ENCODE results near the gene RAB37.

RAB37 gene

DNA sequence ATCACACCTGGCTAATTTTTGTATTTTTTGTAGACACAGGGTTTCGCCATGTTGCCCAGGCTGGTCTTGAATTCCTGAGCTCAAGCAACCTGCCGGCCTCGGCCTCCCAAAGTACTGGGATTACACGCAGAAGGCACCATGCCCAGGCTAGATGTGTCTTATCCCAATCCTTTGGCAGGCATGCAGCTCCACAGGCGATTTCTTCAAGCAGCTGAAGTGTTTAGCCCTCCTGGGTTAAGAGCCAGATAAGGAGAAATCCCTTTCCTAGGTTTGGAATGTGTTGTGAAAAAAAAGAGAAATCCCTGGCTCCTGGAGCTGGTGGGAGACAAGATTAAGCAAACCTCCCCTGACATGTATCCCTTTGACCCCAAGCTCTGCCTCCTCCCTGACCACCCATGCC, 9.3 kb downstream of the RAB37 start:
- no peak for DNase-seq

DNA sequence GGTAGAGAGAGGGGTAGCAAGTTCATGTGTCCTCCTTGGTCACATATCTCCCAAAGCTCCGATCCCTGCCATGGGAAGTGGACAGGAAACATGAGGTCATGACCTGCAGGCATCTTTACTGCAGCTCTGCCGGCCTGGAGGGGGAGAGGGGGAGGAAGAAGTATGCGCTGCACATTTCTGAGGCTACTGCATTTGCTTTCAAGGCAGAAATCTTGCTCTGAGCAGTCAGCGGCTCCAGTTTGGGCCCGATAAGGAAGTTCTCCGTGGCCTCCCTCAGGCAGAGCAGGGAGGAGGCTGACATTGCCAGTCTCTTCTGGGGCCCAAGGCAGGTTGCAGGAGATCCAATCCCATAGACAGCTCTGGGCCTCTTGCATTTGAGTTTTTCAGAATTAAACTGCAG, 9.9 kb downstream of the RAB37 start:
- DNase-seq: no peak

DNA sequence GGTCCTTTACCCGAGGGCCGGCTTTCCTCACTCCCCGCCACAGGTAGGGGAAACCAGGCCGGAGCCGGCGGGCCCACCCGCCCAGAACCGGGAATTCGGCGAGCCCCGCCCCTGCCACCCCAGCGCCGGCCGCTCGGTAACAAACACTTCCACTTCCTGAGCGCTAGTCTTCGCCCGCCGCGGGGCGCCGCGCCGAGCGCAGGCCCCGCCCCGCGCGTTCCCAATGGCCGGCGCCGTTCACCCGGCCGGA, 11.1 kb downstream of the RAB37 start:
- no peak for DNase-seq

DNA sequence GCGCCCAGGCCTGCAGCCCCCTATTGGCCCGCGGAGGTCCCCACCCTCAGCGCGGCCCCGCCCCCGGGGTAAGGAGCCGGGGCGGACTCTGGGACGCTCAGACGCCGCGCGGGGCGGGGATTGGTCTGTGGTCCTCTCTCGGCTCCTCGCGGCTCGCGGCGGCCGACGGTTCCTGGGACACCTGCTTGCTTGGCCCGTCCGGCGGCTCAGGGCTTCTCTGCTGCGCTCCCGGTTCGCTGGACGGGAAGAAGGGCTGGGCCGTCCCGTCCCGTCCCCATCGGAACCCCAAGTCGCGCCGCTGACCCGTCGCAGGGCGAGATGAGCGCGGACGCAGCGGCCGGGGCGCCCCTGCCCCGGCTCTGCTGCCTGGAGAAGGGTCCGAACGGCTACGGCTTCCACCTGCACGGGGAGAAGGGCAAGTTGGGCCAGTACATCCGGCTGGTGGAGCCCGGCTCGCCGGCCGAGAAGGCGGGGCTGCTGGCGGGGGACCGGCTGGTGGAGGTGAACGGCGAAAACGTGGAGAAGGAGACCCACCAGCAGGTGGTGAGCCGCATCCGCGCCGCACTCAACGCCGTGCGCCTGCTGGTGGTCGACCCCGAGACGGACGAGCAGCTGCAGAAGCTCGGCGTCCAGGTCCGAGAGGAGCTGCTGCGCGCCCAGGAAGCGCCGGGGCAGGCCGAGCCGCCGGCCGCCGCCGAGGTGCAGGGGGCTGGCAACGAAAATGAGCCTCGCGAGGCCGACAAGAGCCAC, 11.6 kb downstream of the RAB37 start, which contains the start of gene NHERF1:
Gene NHERF1 (plus strand): TSS at position 100 of the 750 bp plus-strand sequence. CDS start 219 bp downstream, at position 319.
- DNase-seq: peak; percentile 84 to 94 (median 89)

DNA sequence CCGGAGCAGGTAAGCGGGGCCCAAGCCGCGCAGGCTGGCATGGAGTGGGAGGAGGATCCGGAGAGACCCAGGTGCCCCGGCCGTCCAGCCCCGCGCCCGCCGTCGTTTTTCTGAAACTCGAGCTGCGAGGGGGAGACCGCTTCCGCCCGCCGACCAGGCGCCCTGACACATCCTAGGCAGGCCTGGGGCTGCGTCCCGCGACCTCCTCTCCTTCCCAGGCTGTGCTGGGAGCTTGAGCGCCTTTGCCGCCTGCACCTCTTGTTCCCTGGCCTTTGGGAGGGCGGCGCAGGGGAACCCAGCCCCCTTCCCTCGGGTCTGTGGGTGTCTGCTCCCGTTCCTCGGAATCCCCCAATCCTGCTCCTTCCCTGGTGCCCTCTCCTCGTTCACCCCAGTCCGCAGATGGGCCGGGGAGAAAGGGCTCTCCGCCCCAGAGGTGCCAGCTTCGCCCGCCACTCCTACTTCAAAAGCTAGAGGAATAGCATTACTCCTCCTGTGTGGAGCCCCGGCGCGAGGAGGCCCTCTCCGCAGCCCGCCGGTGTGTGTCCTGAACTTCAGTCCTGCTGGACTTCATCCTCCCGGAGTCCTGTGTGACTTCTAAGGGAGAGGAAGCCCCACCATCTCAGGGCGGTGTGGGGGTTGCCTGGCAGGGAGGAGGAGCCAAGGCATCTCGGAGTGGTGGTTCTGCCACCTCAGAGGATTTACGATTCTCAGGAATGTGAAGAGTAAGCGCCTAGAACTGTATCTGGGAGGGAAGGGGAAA, 12.4 kb downstream of the RAB37 start:
- DNase-seq: peak in 2 of 5 donors; percentile 42 to 57

DNA sequence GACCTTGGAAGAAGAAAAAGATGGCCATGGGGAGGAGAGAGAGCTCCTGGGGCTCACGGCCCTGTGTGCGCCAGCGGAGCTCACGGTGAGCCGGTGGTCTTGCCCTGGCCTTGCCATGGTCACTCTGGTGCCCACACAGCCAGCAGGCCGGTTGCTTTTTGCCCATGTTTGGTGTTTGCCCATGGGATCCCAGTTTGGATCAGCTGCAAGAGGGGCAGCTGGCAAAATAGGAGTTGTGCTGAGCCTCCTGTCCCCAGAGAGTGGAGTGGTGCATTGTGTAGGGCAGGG, 12.9 kb downstream of the RAB37 start:
- DNase-seq: no peak

DNA sequence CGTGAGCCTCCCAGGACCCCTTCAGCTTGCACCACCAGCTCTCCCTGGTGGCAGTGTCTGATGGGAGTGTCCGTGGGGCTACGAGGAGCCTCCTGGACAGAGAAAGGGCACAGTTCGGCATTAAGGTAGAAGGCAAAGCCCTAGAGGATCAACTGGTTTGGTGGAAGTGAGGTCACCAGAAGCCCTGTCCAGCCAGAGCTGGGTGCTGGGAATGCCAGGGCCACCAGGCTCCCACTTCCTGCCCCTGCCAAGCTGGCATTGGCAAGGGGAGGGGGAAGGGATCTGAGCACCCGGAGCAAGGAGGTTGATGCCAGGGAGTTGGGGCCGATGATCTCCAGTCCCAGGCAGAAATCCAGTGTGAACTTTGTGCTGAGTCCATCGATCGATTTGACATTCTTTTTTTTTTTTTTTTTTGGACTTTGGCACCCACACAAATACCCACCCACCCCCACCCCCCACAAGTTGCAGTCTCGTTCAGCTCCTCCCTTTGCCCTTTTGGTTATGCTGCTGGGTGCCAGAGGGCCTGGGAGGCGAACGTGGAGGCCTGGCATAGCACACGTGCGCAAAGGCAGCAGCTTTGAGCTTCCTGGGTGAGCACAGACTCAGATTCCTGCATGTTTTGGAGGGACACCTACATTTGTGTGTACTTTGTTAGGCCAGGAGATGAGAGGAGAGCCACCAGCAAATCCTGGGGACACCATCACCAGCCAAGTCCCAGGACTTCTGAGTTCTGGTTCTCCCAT, 13.4 kb downstream of the RAB37 start:
- no peak for DNase-seq

DNA sequence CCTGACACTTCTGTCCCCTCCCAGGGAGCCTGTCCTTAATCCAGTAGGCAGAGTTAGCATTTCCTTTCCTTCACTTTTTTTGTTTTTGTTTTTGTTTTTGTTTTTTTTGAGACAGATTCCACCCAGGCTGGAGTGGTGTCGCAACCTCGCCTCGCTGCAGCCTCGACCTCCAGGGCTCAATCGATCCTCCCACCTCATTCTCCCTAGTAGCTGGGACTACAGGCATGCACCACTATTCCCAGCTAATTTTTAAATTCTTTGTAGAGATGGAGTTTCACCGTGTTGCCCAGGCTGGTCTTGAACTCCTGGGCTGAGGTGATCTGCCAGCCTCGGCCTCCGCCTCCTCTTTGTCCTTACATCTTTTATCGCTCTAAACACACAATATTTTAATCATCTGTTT, 15.4 kb downstream of the RAB37 start:
- DNase-seq: no peak

DNA sequence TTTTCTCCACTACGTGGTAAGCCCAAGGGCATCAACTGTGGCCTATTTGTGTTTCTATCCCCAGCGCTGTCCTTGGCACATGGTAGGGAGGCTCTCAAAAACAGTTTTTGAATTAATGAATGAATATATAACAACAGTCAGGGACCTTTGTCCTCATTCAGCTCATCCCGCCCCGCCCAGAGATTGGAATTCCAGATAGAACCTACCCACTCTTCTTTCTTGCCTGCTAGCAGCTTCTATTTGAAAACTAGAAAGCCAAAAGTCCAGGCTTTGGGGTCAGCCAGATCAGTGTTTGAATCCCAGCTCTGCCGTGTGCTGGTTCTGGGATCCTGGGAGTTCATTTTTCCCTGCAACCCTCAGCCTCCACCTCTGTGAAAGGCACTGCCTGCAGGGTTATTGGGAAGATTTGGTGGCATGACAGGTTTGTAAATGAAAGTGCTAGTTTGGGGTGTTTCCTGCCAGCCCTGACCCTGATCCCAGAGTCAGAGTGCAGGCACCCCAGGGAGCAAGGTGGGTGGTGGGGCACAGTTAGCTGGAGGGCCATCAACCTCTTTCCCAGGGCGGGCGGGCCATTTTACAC, 15.9 kb downstream of the RAB37 start:
- no peak for DNase-seq

DNA sequence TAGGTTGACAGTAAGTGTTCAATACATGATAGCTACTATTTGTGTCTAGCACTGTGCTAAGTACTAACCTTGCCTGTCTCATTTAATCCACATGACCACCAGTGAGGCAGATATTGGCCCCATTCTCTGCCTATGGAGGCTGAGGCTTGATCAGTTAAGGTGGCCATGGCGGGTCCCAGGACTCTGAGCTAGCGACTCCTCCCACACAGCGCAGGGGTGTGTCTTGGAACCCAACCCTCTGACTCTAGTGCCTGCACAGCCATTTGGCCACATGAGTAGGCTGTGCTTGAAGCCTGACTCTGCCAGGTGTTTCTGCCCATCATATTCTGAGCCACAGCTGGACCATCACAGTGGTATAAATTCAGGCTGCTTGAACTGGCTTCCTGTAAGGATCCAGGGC, 17.8 kb downstream of the RAB37 start:
- DNase-seq: no peak

DNA sequence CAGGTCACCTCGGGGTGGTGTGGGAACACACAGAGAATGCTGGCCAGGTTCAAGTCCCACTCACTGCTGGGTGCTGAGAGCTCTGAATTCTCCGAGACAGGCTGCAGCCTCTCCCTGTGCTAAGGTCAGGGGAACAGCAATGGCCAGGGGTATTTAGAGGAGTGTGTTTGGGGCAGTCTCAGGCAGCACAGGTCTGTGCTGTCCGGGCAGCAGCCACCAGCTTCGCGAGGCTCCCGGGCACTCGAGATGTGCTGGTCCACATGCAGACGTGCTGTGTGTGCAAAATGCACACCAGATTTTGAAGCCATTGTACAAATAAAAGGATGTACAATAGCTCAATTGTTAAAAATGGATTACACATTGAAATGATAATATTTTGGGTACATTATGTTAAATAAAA, 18.5 kb downstream of the RAB37 start:
- DNase-seq: no peak

DNA sequence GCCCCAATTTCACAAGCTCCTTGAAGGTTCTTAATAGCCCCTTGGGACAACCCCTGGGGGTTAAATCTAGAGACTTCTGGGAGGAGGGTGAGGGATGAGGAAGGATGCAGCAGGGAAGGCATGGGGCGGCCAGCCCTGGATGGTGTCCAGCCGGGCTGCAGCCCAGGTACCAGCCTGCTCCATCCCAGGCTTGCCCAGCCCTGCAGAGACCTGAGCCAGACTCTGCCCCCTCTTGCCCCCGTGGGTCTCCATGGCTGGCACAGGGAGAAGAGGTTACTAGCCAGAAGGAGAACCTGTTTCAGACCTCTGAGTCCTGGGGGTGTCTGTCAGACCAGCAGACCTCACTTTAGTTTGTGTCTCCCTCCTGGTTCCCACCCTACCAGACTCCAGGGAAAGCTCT, 19.8 kb downstream of the RAB37 start:
- no peak for DNase-seq

DNA sequence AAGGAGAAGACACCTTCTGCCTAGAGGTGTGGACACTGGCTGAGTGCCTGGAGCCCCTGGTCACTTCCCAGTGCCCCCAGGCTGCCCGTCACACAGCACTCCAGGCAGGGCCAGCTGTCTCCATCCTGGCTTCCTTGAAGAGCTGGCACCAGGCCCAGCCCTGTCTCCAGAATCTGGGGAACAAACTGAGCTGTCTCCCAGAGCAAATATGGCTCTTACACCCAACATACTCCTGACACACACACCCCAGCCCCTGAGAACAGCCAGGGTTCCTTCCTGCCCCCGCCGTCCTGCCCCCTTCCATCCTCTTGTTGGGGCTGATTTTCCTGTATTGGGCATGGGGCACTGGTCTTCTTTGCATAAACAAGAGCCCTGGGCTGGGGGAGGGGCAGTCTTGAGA, 20.4 kb downstream of the RAB37 start:
- DNase-seq: no peak

DNA sequence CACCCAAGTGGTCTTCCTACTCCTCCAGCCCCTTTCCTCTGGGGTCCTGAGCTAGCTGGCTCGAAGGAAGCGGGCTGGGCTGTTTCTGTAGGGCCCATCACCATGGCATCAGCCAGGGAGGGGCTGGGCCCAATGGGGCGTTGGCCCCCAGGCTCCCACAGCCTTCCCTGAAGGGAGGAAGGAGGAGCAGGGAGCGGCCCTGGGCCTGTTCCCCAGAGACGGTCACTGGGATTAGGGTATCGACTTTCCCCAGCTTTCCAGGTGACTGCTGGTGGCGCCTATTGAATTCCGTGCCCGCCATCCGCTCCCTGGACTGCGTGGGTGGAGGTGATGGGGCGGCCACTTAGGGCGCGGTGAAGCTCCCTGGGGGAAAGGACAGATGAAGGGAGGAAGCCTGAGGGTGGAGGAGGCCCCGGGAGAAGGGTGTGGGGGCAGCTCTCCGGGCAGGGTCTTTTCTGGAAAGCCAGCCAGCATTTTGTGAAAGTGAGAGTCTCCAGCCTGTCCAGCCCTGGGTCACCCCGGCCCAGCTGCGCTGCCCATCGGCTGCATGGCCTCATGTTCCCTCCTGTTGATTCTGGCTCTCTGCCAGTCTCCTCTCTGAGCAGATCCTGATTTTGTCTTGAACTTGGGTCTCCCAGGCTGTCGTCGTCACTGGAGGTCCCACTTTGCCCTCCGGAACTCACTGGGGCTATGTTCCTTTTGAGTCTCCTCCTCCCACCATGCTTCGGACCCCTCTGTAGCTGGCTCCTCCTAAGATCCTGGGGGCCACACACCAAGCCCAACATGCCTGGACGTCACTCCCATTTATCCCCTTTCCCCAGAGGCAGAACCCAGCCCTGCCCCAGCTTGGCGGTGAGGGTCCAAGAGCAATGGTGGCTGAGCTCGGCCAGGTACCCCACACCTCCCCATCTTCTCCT, 21.1 kb downstream of the RAB37 start:
- DNase-seq: no peak

DNA sequence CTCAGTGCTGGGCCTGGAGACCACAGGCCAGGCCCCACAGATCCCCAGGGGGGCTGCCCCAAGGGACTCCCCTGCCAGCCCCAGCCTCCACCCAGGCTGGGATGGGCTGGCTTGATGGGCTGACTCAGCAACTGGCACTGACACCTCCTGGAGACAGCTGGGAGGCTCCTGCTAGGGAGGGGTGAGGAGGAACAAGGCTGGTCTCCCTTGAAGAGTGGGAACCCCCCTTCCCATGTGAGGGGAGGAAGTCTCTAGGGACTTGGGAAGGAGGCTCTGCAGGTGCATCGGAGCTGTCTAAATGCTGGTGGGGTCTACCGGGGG, 21.8 kb downstream of the RAB37 start:
- no peak for DNase-seq

DNA sequence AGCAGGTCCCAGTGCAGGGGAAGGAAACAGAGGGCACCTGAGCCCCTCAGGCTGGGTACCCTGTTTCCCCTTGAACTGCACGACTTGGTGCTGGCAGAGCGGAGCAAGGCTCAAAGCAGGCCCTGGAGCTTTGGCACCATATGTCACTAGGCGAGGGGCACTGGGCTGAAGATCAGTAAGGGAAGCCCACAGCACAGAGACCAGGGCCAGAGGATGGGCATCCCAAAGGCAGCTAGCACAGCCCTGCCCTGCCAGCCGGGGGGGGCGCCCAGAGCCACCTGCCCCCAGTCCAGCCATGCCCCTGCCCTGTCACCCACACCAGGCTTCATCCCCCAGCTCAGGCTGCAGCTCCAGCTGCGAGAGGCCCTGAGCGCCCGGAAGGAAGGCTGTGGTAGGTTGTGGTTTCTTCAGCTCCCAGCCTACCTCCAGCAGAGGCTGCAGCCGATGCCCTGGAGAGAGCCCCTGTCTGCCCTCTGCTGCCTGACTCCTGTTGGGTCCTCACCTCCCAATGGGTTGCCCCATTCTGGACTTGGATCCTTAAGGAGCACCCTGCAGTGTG, 22.3 kb downstream of the RAB37 start:
- peak in 4 of 5 donors; percentile 49 to 81 (median 50) for DNase-seq

DNA sequence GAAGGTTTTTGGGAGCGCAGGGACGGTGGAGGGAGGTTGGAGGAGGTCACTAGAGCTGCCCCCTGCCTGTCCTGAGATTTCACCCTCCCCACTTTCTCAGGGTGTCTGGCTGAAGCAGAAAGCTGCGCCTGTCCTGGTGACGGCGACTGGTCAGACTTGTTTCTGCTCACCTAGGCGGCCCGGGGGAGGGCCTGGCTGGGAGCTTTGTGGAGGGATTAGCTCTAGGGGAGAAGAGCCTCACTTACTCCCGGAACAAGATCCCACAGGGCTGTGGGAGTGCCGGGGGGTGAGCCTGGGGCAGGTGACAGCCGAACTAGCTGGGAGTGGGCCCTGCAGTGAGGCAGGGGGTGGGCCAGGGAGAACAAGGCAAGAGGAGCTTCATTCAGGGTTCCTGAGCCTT, 22.9 kb downstream of the RAB37 start:
- no peak for DNase-seq

DNA sequence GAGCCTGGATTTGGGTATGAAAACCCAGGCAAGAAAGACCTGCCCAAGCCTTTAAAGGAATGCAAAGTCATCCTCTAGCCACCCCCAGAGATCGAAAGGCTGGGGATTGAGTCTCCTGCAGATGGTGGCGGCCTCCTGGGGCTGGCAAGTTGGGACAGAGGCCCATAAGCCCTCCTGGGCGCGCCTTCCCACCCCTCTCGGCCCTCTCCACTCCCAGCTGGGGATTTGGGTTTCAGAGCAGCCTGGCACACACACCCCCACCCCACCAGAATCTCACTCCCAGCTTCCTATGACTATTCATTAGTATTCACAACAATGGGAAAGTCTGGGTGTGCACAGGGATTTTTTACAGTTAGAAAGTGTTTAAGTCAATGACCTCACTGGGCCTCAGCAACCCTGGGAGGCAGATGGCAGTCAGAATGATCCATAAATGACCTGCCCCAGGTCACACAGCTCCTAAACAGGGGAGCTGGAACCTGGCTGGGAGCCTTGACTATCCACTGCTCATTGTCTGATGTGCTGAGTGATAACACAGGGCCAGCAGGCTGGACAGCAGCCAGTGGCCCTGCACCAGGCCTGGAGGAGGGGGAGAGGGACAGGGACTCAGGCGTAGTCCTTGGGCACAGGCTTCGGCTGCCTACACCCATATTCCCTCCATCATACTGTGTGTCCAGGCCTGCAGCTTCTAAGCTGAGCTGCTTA, 23.5 kb downstream of the RAB37 start:
- no peak for DNase-seq

DNA sequence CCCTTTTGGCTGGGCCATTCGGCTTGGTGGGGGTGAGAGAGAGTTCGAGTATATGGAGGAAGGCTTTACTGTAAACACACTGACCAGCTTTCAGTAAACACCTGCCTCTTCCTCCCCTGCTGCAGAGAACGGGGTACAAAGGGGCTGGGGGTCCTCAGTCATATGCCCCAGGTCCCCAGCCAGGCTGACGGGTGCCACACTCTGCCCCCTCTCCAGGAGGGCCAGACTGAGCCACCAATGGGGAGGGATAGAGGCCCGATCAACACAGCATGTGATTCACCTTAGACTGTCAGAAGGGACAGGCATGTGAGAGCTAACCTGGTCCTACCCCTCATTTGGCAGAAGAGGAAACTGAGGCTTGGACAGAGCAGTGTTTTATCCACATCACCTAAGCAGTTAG, 24.4 kb downstream of the RAB37 start:
- DNase-seq: no peak

DNA sequence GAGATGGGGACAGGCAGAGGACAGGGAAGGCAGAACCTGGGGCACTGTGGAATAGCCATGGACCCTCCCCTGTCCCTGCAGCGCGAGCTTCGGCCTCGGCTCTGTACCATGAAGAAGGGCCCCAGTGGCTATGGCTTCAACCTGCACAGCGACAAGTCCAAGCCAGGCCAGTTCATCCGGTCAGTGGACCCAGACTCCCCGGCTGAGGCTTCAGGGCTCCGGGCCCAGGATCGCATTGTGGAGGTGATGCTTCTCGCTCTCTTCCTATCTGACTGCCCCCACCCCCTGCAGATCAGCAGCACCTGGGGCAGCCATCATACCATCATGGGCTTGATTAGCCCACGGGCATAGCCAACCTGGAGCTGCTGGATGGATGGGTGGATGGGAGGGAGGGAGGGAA, 24.9 kb downstream of the RAB37 start:
- DNase-seq: no peak

DNA sequence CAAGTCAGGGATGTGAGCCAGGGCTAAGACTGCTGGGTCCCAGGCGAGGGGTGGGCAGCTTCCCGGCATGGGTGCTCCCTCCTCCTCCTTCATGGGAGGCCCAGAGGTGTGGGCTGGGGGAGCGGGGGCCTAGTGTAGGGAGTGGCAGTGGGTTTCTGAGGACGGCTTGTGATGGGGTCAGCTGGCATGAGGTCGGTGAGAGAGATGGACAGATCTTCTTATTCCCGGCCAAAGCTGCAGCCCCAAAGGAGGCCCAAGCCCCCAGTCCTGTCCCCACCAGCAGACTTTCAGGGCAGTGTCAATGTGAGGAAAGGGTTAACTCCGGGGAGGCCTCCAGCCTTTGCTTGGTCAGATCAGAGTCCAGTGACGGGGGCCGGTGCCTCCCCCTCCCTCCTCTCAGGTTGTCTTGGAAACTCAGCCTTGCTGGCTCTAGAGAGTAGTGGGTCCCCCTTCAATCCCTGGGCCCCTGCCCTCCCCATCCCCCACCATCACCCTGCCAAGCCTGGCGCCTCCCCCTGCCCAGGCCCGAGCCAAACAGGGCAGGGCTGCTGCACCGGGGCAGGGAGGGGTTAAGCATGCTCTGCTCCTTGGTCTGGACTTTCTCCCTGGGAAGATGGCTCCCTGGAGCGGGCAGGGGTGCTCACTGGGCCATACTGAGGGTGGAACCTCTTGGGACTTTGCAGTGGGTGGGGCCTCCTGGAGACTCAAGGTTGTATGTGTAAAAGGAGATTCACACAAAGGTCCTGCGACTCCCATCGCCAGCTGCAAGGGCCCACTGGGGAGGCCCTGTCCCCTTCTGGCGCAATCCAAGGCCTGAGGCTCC, 26.7 kb downstream of the RAB37 start:
- DNase-seq: no peak

Measured in T-helper 1 cell (primary cell).